ENCODE data around the gene FAM3B.
"Not testable (repeated sequence)": the region's sequence is repeated elsewhere in the genome, so short reads cannot be mapped to it uniquely, and the experiment has no call there.

FAM3B gene

GRCh38 chr21:41349619-41350390 is 33.2 kb downstream of the FAM3B start:
- Histone ChIP-seq H3K4me1 (ENCODE audit: insufficient read depth, low read length) (no peaks in the 10 kb centered on the region), H3K36me3 (ENCODE audit: insufficient read depth, low read length) (no peaks in the 10 kb centered on the region), H3K9me3 (ENCODE audit: control insufficient read depth, insufficient read depth, low read length) (no peaks in the 10 kb centered on the region), H3K9ac (ENCODE audit: low read depth, low read length) (no peak overlapping the region)

GRCh38 chr21:41350436-41351155 is 34.0 kb downstream of the FAM3B start:
- H3K9me3 ChIP-seq (ENCODE audit: control insufficient read depth, insufficient read depth, low read length), result no peaks in the 10 kb centered on the region
- no peaks in the 10 kb centered on the region for H3K36me3 ChIP-seq (ENCODE audit: insufficient read depth, low read length)
- no peaks in the 10 kb centered on the region for H3K4me1 ChIP-seq (ENCODE audit: insufficient read depth, low read length)
- H3K9ac ChIP-seq (ENCODE audit: low read depth, low read length), result no peak overlapping the region

- H3K36me3 ChIP-seq (ENCODE audit: insufficient read depth, low read length), result no peaks in the 10 kb centered on the region
- no peaks in the 10 kb centered on the region for H3K9me3 ChIP-seq (ENCODE audit: control insufficient read depth, insufficient read depth, low read length)
- no peak overlapping the region for H3K9ac ChIP-seq (ENCODE audit: low read depth, low read length)
- peaks cover 6% of the 10 kb centered on the region; the same call in 1 of the 2 replicates for H3K4me1 ChIP-seq (ENCODE audit: insufficient read depth, low read length)
These were observed 40.9 kb downstream of the FAM3B start for GRCh38 chr21:41357546-41357945.

- Histone ChIP-seq H3K9me3 (ENCODE audit: control insufficient read depth, insufficient read depth, low read length) (no peaks in the 10 kb centered on the region), H3K36me3 (ENCODE audit: insufficient read depth, low read length) (no peaks in the 10 kb centered on the region), H3K9ac (ENCODE audit: low read depth, low read length) (no peak overlapping the region), H3K4me1 (ENCODE audit: insufficient read depth, low read length) (peaks cover 6% of the 10 kb centered on the region; the same call in 1 of the 2 replicates)
These were observed 41.9 kb downstream of the FAM3B start for GRCh38 chr21:41358193-41359166.

- Histone ChIP-seq H3K9me3 (ENCODE audit: control insufficient read depth, insufficient read depth, low read length) (no peaks in the 10 kb centered on the region), H3K9ac (ENCODE audit: low read depth, low read length) (no peak overlapping the region), H3K4me1 (ENCODE audit: insufficient read depth, low read length) (peaks cover 6% of the 10 kb centered on the region; the same call in 1 of the 2 replicates), H3K36me3 (ENCODE audit: insufficient read depth, low read length) (no peaks in the 10 kb centered on the region)
These were observed 42.7 kb downstream of the FAM3B start for GRCh38 chr21:41359286-41359685.

- not testable (repeated sequence) for H3K36me3 ChIP-seq (ENCODE audit: insufficient read depth, low read length); H3K9me3 ChIP-seq (ENCODE audit: control insufficient read depth, insufficient read depth, low read length); H3K9ac ChIP-seq (ENCODE audit: low read depth, low read length); H3K4me1 ChIP-seq (ENCODE audit: insufficient read depth, low read length)
These were observed 43.1 kb downstream of the FAM3B start for GRCh38 chr21:41359754-41360071.

GRCh38 chr21:41360072-41360821 is 43.6 kb downstream of the FAM3B start:
- no peak overlapping the region for H3K9ac ChIP-seq (ENCODE audit: low read depth, low read length)
- H3K36me3 ChIP-seq (ENCODE audit: insufficient read depth, low read length), result no peaks in the 10 kb centered on the region
- H3K9me3 ChIP-seq (ENCODE audit: control insufficient read depth, insufficient read depth, low read length), result no peaks in the 10 kb centered on the region
- peaks cover 6% of the 10 kb centered on the region; the same call in 1 of the 2 replicates for H3K4me1 ChIP-seq (ENCODE audit: insufficient read depth, low read length)

- H3K9me3 ChIP-seq (ENCODE audit: control insufficient read depth, insufficient read depth, low read length), result no peaks in the 10 kb centered on the region
- H3K36me3 ChIP-seq (ENCODE audit: insufficient read depth, low read length), result no peaks in the 10 kb centered on the region
- peaks cover 6% of the 10 kb centered on the region; the same call in 1 of the 2 replicates for H3K4me1 ChIP-seq (ENCODE audit: insufficient read depth, low read length)
- H3K9ac ChIP-seq (ENCODE audit: low read depth, low read length), result no peak overlapping the region
These were observed 44.6 kb downstream of the FAM3B start for GRCh38 chr21:41361053-41361785.

GRCh38 chr21:41361786-41362604 is 45.4 kb downstream of the FAM3B start, which contains the start of gene MX2:
TSS of gene MX2 (plus strand) at chr21:41362027. CDS start at chr21:41376907, 14,880 bp downstream.
- H3K9ac ChIP-seq (ENCODE audit: low read depth, low read length), result no peak within 1 kb of the TSS
- H3K9me3 ChIP-seq (ENCODE audit: control insufficient read depth, insufficient read depth, low read length), result no peaks in the 10 kb centered on the region

GRCh38 chr21:41362605-41363369 is 46.2 kb downstream of the FAM3B start:
- Histone ChIP-seq H3K9me3 (ENCODE audit: control insufficient read depth, insufficient read depth, low read length) (no peaks in the 10 kb centered on the region), H3K4me1 (ENCODE audit: insufficient read depth, low read length) (peaks cover 6% of the 10 kb centered on the region; the same call in 1 of the 2 replicates), H3K36me3 (ENCODE audit: insufficient read depth, low read length) (no peaks in the 10 kb centered on the region), H3K9ac (ENCODE audit: low read depth, low read length) (no peak overlapping the region)

More at GRCh38 chr21:41361786-41362604, 45.4 kb downstream of the FAM3B start, which contains the start of gene MX2:
- Histone ChIP-seq H3K4me1 (ENCODE audit: insufficient read depth, low read length) (peaks cover 6% of the 10 kb centered on the region; the same call in 1 of the 2 replicates), H3K36me3 (ENCODE audit: insufficient read depth, low read length) (no peaks in the 10 kb centered on the region)

- Histone ChIP-seq H3K36me3 (ENCODE audit: insufficient read depth, low read length) (no peaks in the 10 kb centered on the region), H3K9ac (ENCODE audit: low read depth, low read length) (no peak overlapping the region), H3K4me1 (ENCODE audit: insufficient read depth, low read length) (peaks cover 6% of the 10 kb centered on the region; the same call in 1 of the 2 replicates), H3K9me3 (ENCODE audit: control insufficient read depth, insufficient read depth, low read length) (no peaks in the 10 kb centered on the region)
These were observed 47.0 kb downstream of the FAM3B start for GRCh38 chr21:41363370-41364270.

All from ES-I3 (cell line).